Stimulated activated CD4-positive, alpha-beta T cell treated with anti-CD3 and anti-CD28 coated beads, Interleukin-1b, Interleukin-23, amount 100 ng/mL, for 4 hours (primary cell): ENCODE results near the gene HELZ2.

ENCODE experiments used
- DNase-seq, 2 donors: peaks; one replicate each; pipeline ENCODE4 v3.0.0-alpha.2; 2020; ENCODE audit warnings: low read depth in 2 of 2

HELZ2 gene

GRCh38 chr20:63539092-63539430, 35.0 kb downstream of the HELZ2 start:
- DNase-seq: no peak

GRCh38 chr20:63538204-63539091, 35.6 kb downstream of the HELZ2 start:
- DNase-seq: no peak

- peak; percentile 85 to 92 for DNase-seq
Observed at GRCh38 chr20:63537525-63538203, 36.4 kb downstream of the HELZ2 start.

GRCh38 chr20:63536997-63537524, 37.0 kb downstream of the HELZ2 start, which contains the start of gene PTK6:
TSS of gene PTK6 (minus strand) at chr20:63537376. CDS start at chr20:63537314, 62 bp downstream.
- no peak for DNase-seq

GRCh38 chr20:63536241-63536977, 37.6 kb downstream of the HELZ2 start:
- no peak for DNase-seq

- no peak for DNase-seq
Observed at GRCh38 chr20:63534831-63535651, 39.0 kb downstream of the HELZ2 start.

GRCh38 chr20:63534427-63534830, 39.6 kb downstream of the HELZ2 start:
- DNase-seq: no peak

GRCh38 chr20:63533871-63534393, 40.1 kb downstream of the HELZ2 start:
- no peak for DNase-seq

- no peak for DNase-seq
Observed at GRCh38 chr20:63533388-63533787, 40.7 kb downstream of the HELZ2 start.

- no peak for DNase-seq
Observed at GRCh38 chr20:63532449-63532971, 41.5 kb downstream of the HELZ2 start.

GRCh38 chr20:63531686-63532448, 42.2 kb downstream of the HELZ2 start:
- no peak for DNase-seq

GRCh38 chr20:63530788-63531160, 43.3 kb downstream of the HELZ2 start:
- no peak for DNase-seq

- DNase-seq: no peak
Observed at GRCh38 chr20:63529861-63530787, 43.9 kb downstream of the HELZ2 start.

- no peak for DNase-seq
Observed at GRCh38 chr20:63529180-63529860, 44.7 kb downstream of the HELZ2 start.

GRCh38 chr20:63527184-63527583, 46.9 kb downstream of the HELZ2 start:
- no peak for DNase-seq

GRCh38 chr20:63525971-63526370, 48.1 kb downstream of the HELZ2 start:
- DNase-seq: no peak

- DNase-seq: no peak
Observed at GRCh38 chr20:63525185-63525584, 48.9 kb downstream of the HELZ2 start.
